ENCODE results near the gene PTPRD.

DNA sequence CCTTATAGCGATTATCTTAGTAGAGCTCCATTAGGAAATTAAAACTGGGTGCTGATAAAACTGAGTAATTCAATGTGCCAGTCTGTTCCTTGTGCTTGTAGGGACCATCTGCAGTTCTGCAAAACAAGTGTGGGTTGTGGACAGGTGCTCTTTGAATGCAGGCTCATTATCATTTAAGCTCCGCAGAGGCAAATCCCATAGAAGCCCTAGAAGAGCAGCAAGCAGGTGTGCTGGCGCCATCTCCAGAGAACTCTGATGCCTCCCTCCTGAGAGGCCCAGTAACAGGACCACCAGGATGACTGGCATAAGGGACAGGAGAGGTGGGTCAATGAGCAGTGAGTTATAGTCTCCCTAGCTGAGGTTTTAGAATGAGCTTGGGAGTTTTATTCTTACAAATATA lies 1470.8 kb downstream of the PTPRD start:
- TF ChIP-seq RAD21 (IDR thresholded peaks at IDR 0.05; ENCODE audit: low read depth) (no peak), ZFX (IDR thresholded peaks at IDR 0.05) (no peak), POLR2A (IDR thresholded peaks at IDR 0.05; ENCODE audit: borderline replicate concordance, extremely low read depth, insufficient read depth, insufficient read length) (no peak), CTCF (IDR thresholded peaks at IDR 0.05 in 2 of 3, conservative IDR thresholded peaks at IDR 0.05 in 1 of 3; ENCODE audit: borderline replicate concordance in 1 of 3, insufficient read depth in 1 of 3, low read depth in 2 of 3, low read length in 2 of 3) (no peak), SIN3A (IDR thresholded peaks at IDR 0.05; ENCODE audit: low read depth) (no peak), JUND (IDR thresholded peaks at IDR 0.05) (no peak), EZH2phosphoT487 (IDR thresholded peaks at IDR 0.05; ENCODE audit: borderline replicate concordance) (no peak), CEBPB (IDR thresholded peaks at IDR 0.05; ENCODE audit: low read depth) (no peak), EZH2 (IDR thresholded peaks at IDR 0.05) (no peak), SRF (IDR thresholded peaks at IDR 0.05; ENCODE audit: low read depth) (no peak), ATF3 (IDR thresholded peaks at IDR 0.05) (no peak), SP1 (IDR thresholded peaks at IDR 0.05; ENCODE audit: low read depth) (no peak), ELF1 (IDR thresholded peaks at IDR 0.05; ENCODE audit: borderline replicate concordance, low read depth) (no peak)
